Right renal cortex interstitium (tissue), 3 donors: Measurements from ENCODE around the gene ERVK3-1. TPM values are rescaled to one million over a fixed set of nuclear protein-coding genes. Genes with fewer than 3 reads are reported as not detected.

Experiments
- DNase-seq, 3 donors: peaks; one replicate each; pipeline ENCODE4 v3.0.0-alpha.2; 2013; ENCODE audit warnings: low read depth in 3 of 3, low spot score in 2 of 3
- polyA plus RNA-seq, 3 donors: library from polyadenylated mRNA; unstranded; fragments of 120-200 nt; gene quantifications; one replicate each; pipeline ENCODE4 v1.2.1, GENCODE V29; 2013; ENCODE audit not compliant: insufficient read length in 3 of 3

The ERVK3-1 gene
- polyA plus RNA-seq, 3 donors: 44.8 to 53.6 (median 49.3) TPM

DNA sequence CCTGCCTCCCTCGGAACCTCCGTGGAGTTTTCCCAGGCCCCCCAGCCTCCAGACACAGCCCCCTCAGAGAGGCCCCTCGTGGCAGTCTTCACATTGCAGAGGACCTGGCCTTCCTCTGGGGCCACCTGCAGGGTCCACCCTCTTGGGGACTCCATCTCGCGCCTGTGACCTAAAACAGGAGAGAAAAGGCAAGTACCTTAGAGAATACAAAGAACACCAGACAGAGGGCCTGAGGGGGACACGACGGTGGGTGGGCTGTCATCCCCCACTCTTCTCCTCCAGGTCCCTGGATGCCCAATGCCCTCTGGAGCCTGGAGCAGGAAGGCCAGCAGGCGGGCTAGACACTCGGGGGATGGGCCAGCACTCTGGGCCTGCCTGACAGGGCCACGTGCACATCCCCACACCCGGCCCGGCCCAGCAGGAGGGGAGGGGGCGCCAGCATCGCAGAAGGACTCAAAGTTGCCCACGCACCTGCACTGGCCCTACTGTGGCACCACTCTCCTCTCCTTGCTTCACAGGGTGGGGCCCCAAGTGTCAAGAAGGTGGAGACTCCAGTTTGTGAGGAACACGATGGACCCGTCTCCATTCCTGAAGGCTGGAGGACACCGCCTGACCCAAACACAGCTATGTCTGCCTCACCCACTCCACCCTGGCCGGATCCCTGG lies 52.4 kb downstream of the ERVK3-1 start:
- no peak for DNase-seq

DNA sequence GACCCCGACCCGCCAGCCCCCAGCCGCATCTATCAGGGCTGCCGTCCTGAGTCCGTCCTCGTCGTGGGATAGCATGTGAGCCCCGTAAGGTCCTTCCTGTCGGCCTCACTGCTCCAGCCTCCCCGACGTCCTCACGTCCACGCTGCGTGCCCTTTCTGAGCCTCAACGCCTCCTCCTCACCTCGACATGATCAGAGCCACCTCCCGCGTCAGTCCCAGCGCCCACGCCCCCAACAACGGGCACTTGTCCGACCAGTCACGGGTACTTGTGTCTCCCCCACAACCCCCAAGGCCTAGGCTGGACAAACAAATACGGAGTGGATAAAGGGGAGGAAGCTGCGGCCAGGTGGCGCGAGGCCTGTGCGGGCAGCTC lies 56.7 kb downstream of the ERVK3-1 start:
- no peak for DNase-seq

GRCh38 chr19:58362272-58362994 lies 57.3 kb downstream of the ERVK3-1 start, which contains the start of gene ZNF497:
Gene ZNF497, minus strand, starts transcription at chr19:58362751. Its CDS starts 5,116 bp downstream, at chr19:58357635.
- peak; percentile 86 to 89 (median 89) for DNase-seq

- no peak for DNase-seq
Measured at GRCh38 chr19:58364146-58364545, 59.0 kb downstream of the ERVK3-1 start.

Other genes starting within 250 kb of the ERVK3-1 start
- 10 to 100 TPM; 20.0 to 24.0 (median 23.8) TPM for gene ZNF135, start 246.1 kb upstream of the ERVK3-1 start, polyA plus RNA-seq
- gene ZSCAN18, start 207.1 kb upstream of the ERVK3-1 start, polyA plus RNA-seq: 10 to 100 TPM; 73.4 to 79.4 (median 78.2) TPM
- gene ZNF329, start 154.6 kb upstream of the ERVK3-1 start, polyA plus RNA-seq: 10 to 100 TPM; 25.6 to 26.3 (median 25.8) TPM
- gene ZNF274, start 122.3 kb upstream of the ERVK3-1 start, polyA plus RNA-seq: 10 to 100 TPM; 17.6 to 19.5 (median 18.4) TPM
- gene ZNF544, start 76.5 kb upstream of the ERVK3-1 start, polyA plus RNA-seq: 10 to 100 TPM; 28.3 to 37.8 (median 33.8) TPM
- 1 to 10 TPM; 6.1 to 6.6 (median 6.5) TPM for gene ZNF8, start 26.4 kb upstream of the ERVK3-1 start, polyA plus RNA-seq
- 1 to 10 TPM; 3.4 to 4.0 (median 3.5) TPM for gene ZSCAN22, start 21.6 kb downstream of the ERVK3-1 start, polyA plus RNA-seq
- gene A1BG, start 48.1 kb downstream of the ERVK3-1 start, polyA plus RNA-seq: under 1 TPM; 0.60 to 0.79 (median 0.76) TPM
- 1 to 10 TPM; 3.3 to 3.9 (median 3.5) TPM for gene ZNF497, start 57.4 kb downstream of the ERVK3-1 start, polyA plus RNA-seq
- gene ZNF837, start 75.7 kb downstream of the ERVK3-1 start, polyA plus RNA-seq: 1 to 10 TPM; 2.2 to 3.0 (median 2.6) TPM
- 100 to 1,000 TPM; 846 to 997 (median 995) TPM for gene RPS5, start 81.9 kb downstream of the ERVK3-1 start, polyA plus RNA-seq
- gene RNF225, start 90.3 kb downstream of the ERVK3-1 start, polyA plus RNA-seq: not detected
- gene ZNF584, start 103.3 kb downstream of the ERVK3-1 start, polyA plus RNA-seq: 10 to 100 TPM; 13.7 to 16.5 (median 14.3) TPM
- gene ZNF132, start 134.8 kb downstream of the ERVK3-1 start, polyA plus RNA-seq: 10 to 100 TPM; 14.7 to 16.8 (median 16.6) TPM
- 1 to 10 TPM; 5.0 to 5.5 (median 5.3) TPM for gene ZNF324B, start 146.2 kb downstream of the ERVK3-1 start, polyA plus RNA-seq
- 1 to 10 TPM; 8.9 to 9.3 (median 9.0) TPM for gene ZNF324, start 161.7 kb downstream of the ERVK3-1 start, polyA plus RNA-seq
- 10 to 100 TPM; 12.4 to 14.3 (median 12.6) TPM for gene ZNF446, start 171.0 kb downstream of the ERVK3-1 start, polyA plus RNA-seq
- gene SLC27A5, start 206.6 kb downstream of the ERVK3-1 start, polyA plus RNA-seq: 1 to 10 TPM; 8.0 to 9.9 (median 9.7) TPM
- gene ZBTB45, start 214.4 kb downstream of the ERVK3-1 start, polyA plus RNA-seq: 10 to 100 TPM in 1 of 3 donors, 1 to 10 TPM in 2; 7.8 to 10.5 (median 10.0) TPM
- 100 to 1,000 TPM; 682 to 734 (median 690) TPM for gene TRIM28, start 238.7 kb downstream of the ERVK3-1 start, polyA plus RNA-seq
- gene CHMP2A, start 249.7 kb downstream of the ERVK3-1 start, polyA plus RNA-seq: 100 to 1,000 TPM; 124 to 134 (median 127) TPM